H1 (cell line): ENCODE data around the gene RTEL1. TPM values are rescaled to one million over a fixed set of nuclear protein-coding genes. Genes with fewer than 3 reads are reported as not detected.

ENCODE experiments used
- CTBP2 ChIP-seq: IDR thresholded peaks from 2 replicates; pipeline ENCODE4 v1.7.0; 2011; ENCODE audit warnings: borderline replicate concordance, mild to moderate bottlenecking, moderate library complexity, mixed read lengths, low read length; ENCODE audit not compliant: insufficient read depth, insufficient read length
- EZH2 ChIP-seq: fragments of 200-600 bp; sonication (generic); IDR thresholded peaks from 2 replicates; pipeline ENCODE4 v1.7.1; 2012; ENCODE audit warnings: low read depth, mild to moderate bottlenecking, moderate library complexity, low read length, inconsistent platforms; ENCODE audit not compliant: severe bottlenecking
- FOSL1 ChIP-seq: IDR thresholded peaks from 2 replicates; pipeline ENCODE4 v1.6.1; 2011; ENCODE audit warnings: mild to moderate bottlenecking, low read depth, low read length, moderate library complexity; ENCODE audit not compliant: insufficient read depth
- HDAC2 ChIP-seq, 2 experiments: fragments of 300-600 bp in 1 of 2; sonication (generic) in 1 of 2; IDR thresholded peaks; 2 replicates each; pipeline ENCODE4 v1.6.1; 2011 to 2012; ENCODE audit warnings: low read depth in 2 of 2, low read length in 2 of 2, mild to moderate bottlenecking in 2 of 2, moderate library complexity in 2 of 2, borderline replicate concordance in 1 of 2, inconsistent platforms in 1 of 2
- KDM4A ChIP-seq: IDR thresholded peaks from one replicate; pipeline ENCODE4 v1.7.1; 2012; ENCODE audit warnings: low read depth, mild to moderate bottlenecking, moderate library complexity, low read length, inconsistent platforms; ENCODE audit not compliant: severe bottlenecking
- MAFK ChIP-seq: IDR thresholded peaks from 2 replicates; pipeline ENCODE4 v1.6.1; 2012; ENCODE audit warnings: low read depth, mild to moderate bottlenecking, improper control_type of control experiment, low read length
- MAX ChIP-seq: IDR thresholded peaks from 2 replicates; pipeline ENCODE4 v1.6.1; 2012; ENCODE audit warnings: inconsistent platforms
- NRF1 ChIP-seq: IDR thresholded peaks from 2 replicates; pipeline ENCODE4 v1.6.1; 2011; ENCODE audit warnings: mild to moderate bottlenecking, low read depth, low read length, improper control_type of control experiment
- RAD21 ChIP-seq, 2 experiments: IDR thresholded peaks in 1 of 2; conservative IDR thresholded peaks in 1 of 2; 2 replicates each; pipeline ENCODE4 v1.6.1; 2011; ENCODE audit warnings: low read depth in 2 of 2, low read length in 2 of 2, improper control_type of control experiment in 1 of 2, inconsistent platforms in 1 of 2, mild to moderate bottlenecking in 1 of 2, moderate library complexity in 1 of 2
- RBBP5 ChIP-seq: IDR thresholded peaks from 2 replicates; pipeline ENCODE4 v1.7.1; 2012; ENCODE audit warnings: low read depth, mild to moderate bottlenecking, inconsistent platforms, low read length, moderate library complexity, borderline replicate concordance
- RNF2 ChIP-seq: fragments of 200-900, 300-1000 bp; sonication (generic); IDR thresholded peaks from 2 replicates; pipeline ENCODE4 v1.7.1; 2016; ENCODE audit warnings: borderline replicate concordance, low read depth, mild to moderate bottlenecking, antibody characterized with exemption, low read length; ENCODE audit not compliant: poor library complexity, severe bottlenecking; ENCODE audit errors: missing control alignments
- SP4 ChIP-seq: IDR thresholded peaks from 2 replicates; pipeline ENCODE4 v1.6.1; 2012; ENCODE audit warnings: low read length, inconsistent platforms
- TAF1 ChIP-seq: IDR thresholded peaks from 2 replicates; pipeline ENCODE4 v1.6.1; 2011; ENCODE audit warnings: mild to moderate bottlenecking, low read depth, low read length
- TBP ChIP-seq: IDR thresholded peaks from 2 replicates; pipeline ENCODE4 v1.6.1; 2011; ENCODE audit warnings: low read depth, low read length, improper control_type of control experiment
- USF2 ChIP-seq: IDR thresholded peaks from 2 replicates; pipeline ENCODE4 v1.6.1; 2011; ENCODE audit warnings: low read length, improper control_type of control experiment
- polyA plus RNA-seq, 7 experiments: library from polyadenylated mRNA; depleted of rRNA in 3 of 7; stranded (reverse) in 5 of 7; unstranded in 2 of 7; fragments of >200 nt in 5 of 7; fragments of 200-250 nt in 2 of 7; gene quantifications; 1 replicate in 5 of 7; 2 replicates in 1 of 7; 4 replicates in 1 of 7; pipeline versions ENCODE4 v1.2.1 to v1.2.3, GENCODE V29; 2011 to 2013; ENCODE audit warnings: missing spikeins in 2 of 7, mixed read lengths in 2 of 7
- total RNA-seq: library from RNA; stranded (reverse); fragmentation: NEBNext Ultra II Directional; extraction: Animal tissue kit (Norgen Biotek cat#: 25700); gene quantifications from 2 replicates; pipeline ENCODE4 v1.2.1, GENCODE V29; 2021

RTEL1 gene
- total and polyA plus RNA-seq, 2 of the 8 experiments (the other 6 are each of a cell fraction or from before 2014, with no cell fraction given), result 16.2 to 37.1 TPM

GRCh38 chr20:63652192-63652980, 5.7 kb upstream of the RTEL1 start (continued):
- peak; percentile 20; the same call in 1 of the 2 replicates for TF ChIP-seq MAX
- TF ChIP-seq SP4, result no peak
- TF ChIP-seq RBBP5, result peak; percentile 29; the same call in 1 of the 2 replicates
- no peak for TF ChIP-seq USF2
- peak in 1 of 2 experiments; percentile 50; a peak in 1 of 4 replicates for TF ChIP-seq HDAC2 (IDR thresholded peaks at IDR 0.05; ENCODE audit: borderline replicate concordance in 1 of 2, low read depth in 2 of 2, low read length in 2 of 2)
- peak; percentile 31 for TF ChIP-seq EZH2
- no peak for TF ChIP-seq FOSL1
- TF ChIP-seq TAF1, result no peak
- TF ChIP-seq NRF1, result no peak
- TF ChIP-seq MAFK, result no peak
- no peak for TF ChIP-seq RNF2
- TF ChIP-seq KDM4A, result peak; percentile 47
- no peak for TF ChIP-seq CTBP2
- TF ChIP-seq TBP, result no peak
- TF ChIP-seq RAD21 (IDR thresholded peaks at IDR 0.05 in 1 of 2, conservative IDR thresholded peaks at IDR 0.05 in 1 of 2; ENCODE audit: low read depth in 2 of 2, low read length in 2 of 2), result no peak
